Keratinocyte (primary cell): ENCODE data around the gene DNAJC11. TPM values are rescaled to one million over a fixed set of nuclear protein-coding genes. Genes with fewer than 3 reads are reported as not detected.

ENCODE experiments used
- DNase-seq: peaks from one replicate; pipeline ENCODE4 v3.0.0-alpha.2; 2011; ENCODE audit warnings: low read depth, missing footprints, low spot score
- FAIRE-seq: peaks from 2 replicates; lab custom pipeline; 2011; peaks lifted over from hg19 to GRCh38; lab: Jason Lieb, UNC
- H2AFZ ChIP-seq: 2 replicates; pipeline ENCODE4 v1.6.0; 2012; ENCODE audit warnings: low read length, control low read depth, inconsistent platforms; ENCODE audit not compliant: control insufficient read depth
- H3K27ac ChIP-seq: 2 replicates; pipeline ENCODE4 v1.5.1; 2011; ENCODE audit warnings: low read length; ENCODE audit not compliant: control insufficient read depth, insufficient read depth
- H3K27me3 ChIP-seq: 3 replicates; pipeline ENCODE4 v1.6.0; 2011; ENCODE audit warnings: low read length; ENCODE audit not compliant: control insufficient read depth, insufficient read depth; ENCODE audit errors: extremely low read depth
- H3K36me3 ChIP-seq, 2 experiments: 2 replicates in 1 of 2; 3 replicates in 1 of 2; pipeline ENCODE4 v1.5.1; 2011; ENCODE audit warnings: low read length in 2 of 2, mild to moderate bottlenecking in 1 of 2; ENCODE audit not compliant: control insufficient read depth in 2 of 2, insufficient read depth in 2 of 2; ENCODE audit errors: extremely low read depth in 1 of 2
- H3K4me1 ChIP-seq: 3 replicates; pipeline ENCODE4 v1.5.1; 2011; ENCODE audit warnings: low read length; ENCODE audit not compliant: control insufficient read depth, insufficient read depth; ENCODE audit errors: extremely low read depth
- H3K4me2 ChIP-seq: 3 replicates; pipeline ENCODE4 v1.6.0; 2011; ENCODE audit warnings: low read depth, low read length; ENCODE audit not compliant: control insufficient read depth, insufficient read depth; ENCODE audit errors: extremely low read depth
- H3K4me3 ChIP-seq, 3 experiments: fragments of 200-600 bp in 1 of 3; sonication (generic) in 1 of 3; 2 replicates in 2 of 3; 3 replicates in 1 of 3; pipeline ENCODE4 v1.5.1; 2011 to 2016; ENCODE audit warnings: low read length in 3 of 3, mild to moderate bottlenecking in 3 of 3, control low read depth in 2 of 3, inconsistent platforms in 1 of 3, low read depth in 1 of 3, mixed read lengths in 1 of 3, mixed run types in 1 of 3, moderate library complexity in 1 of 3; ENCODE audit not compliant: control insufficient read depth in 2 of 3, insufficient read depth in 2 of 3; ENCODE audit errors: extremely low read depth in 1 of 3
- H3K79me2 ChIP-seq: 2 replicates; pipeline ENCODE4 v1.6.0; 2012; ENCODE audit warnings: low read length; ENCODE audit not compliant: control insufficient read depth, insufficient read depth
- H3K9ac ChIP-seq: 3 replicates; pipeline ENCODE4 v1.6.0; 2011; ENCODE audit warnings: low read length; ENCODE audit not compliant: control insufficient read depth, insufficient read depth; ENCODE audit errors: extremely low read depth
- H3K9me1 ChIP-seq: 3 replicates; pipeline ENCODE4 v1.6.0; 2011; ENCODE audit warnings: low read length; ENCODE audit not compliant: control insufficient read depth, insufficient read depth; ENCODE audit errors: extremely low read depth
- H3K9me3 ChIP-seq: 2 replicates; pipeline ENCODE4 v1.5.1; 2012; ENCODE audit warnings: low read depth, low read length; ENCODE audit not compliant: control insufficient read depth
- H4K20me1 ChIP-seq: 3 replicates; pipeline ENCODE4 v1.6.0; 2011; ENCODE audit warnings: low read length; ENCODE audit not compliant: control insufficient read depth, insufficient read depth; ENCODE audit errors: extremely low read depth
- EZH2 ChIP-seq: IDR thresholded peaks from one replicate; pipeline ENCODE4 v1.6.1; 2012; ENCODE audit warnings: inconsistent platforms, mild to moderate bottlenecking, low read length, moderate library complexity
- dilution Hi-C: fragments of 300-500 bp; cut with MboI; formaldehyde crosslinking; loops from one replicate; pipeline ENCODE4 v1.7.0; 2020; ENCODE audit warnings: low sequenced_read_pairs; ENCODE audit not compliant: extremely low pct_ligation_motif_present
- polyA plus RNA-seq, 5 experiments: library from polyadenylated mRNA; depleted of rRNA in 3 of 5; stranded (reverse) in 3 of 5; stranded (forward) in 1 of 5; unstranded in 1 of 5; fragments of >200 nt; gene quantifications; 1 replicate in 1 of 5; 2 replicates in 3 of 5; 3 replicates in 1 of 5; pipeline versions ENCODE4 v1.2.1 to v1.2.3, GENCODE V29; 2011 to 2012; ENCODE audit warnings: missing spikeins in 2 of 5, low read depth in 1 of 5, low replicate concordance in 1 of 5
- TF ChIP-seq, protein P1 (sequence below), 3 experiments: IDR thresholded peaks in 1 of 3; conservative IDR thresholded peaks in 1 of 3; optimal IDR thresholded peaks in 1 of 3; 2 replicates in 2 of 3; 3 replicates in 1 of 3; pipeline versions ENCODE3 to v1.5.1; 2011; ENCODE audit warnings: low read length in 3 of 3, mild to moderate bottlenecking in 3 of 3, moderate library complexity in 2 of 3, control low read depth in 1 of 3, inconsistent platforms in 1 of 3; ENCODE audit not compliant: insufficient read depth in 2 of 3; ENCODE audit errors: extremely low read depth in 1 of 3

Gene DNAJC11
- polyA plus RNA-seq, 1 donor (not counting 4 experiments of a cell fraction or from before 2014, with no cell fraction given), result 40.8 TPM

DNA sequence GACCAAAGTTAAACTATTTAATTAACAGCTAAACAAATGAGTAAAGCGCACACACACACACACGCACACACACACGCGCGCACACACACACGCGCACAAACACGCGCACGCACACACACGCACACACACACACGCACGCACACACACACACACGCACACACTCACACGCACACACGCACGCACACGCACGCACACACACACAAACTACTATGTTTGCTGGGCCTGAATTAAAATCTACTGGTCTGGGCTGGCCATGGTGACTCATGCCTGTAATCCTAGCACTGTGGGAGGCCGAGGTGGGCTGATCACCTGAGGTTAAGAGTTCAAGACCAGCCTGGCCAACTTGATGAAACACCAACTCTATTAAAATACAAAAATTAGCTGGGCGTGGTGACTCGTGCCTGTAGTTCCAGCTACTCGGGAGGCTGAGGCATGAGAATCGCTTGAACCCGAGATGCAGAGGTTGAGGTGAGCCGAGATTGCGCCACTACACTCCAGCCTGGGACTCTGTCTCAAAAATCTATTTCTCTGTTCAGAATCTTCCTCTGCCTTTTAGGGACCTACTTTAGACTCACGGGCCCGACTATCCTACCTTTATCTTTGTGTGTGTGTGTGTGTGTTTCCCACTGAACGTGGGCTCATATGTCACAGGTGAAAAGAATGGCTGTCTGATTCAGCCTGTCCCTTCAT, 37.5 kb upstream of the DNAJC11 start:
- no peak overlapping the region for H3K4me3 ChIP-seq
- no peaks in the 10 kb centered on the region for H3K27me3 ChIP-seq
- no peak overlapping the region for H3K4me2 ChIP-seq
- H2AFZ ChIP-seq, result no peak overlapping the region
- H3K9ac ChIP-seq, result no peak overlapping the region
- no peaks in the 10 kb centered on the region for H3K79me2 ChIP-seq
- H3K4me1 ChIP-seq, result peaks cover 13% of the 10 kb centered on the region
- no peaks in the 10 kb centered on the region for H3K9me1 ChIP-seq
- H4K20me1 ChIP-seq, result no peaks in the 10 kb centered on the region
- DNase-seq (no peak), FAIRE-seq (no peak)
- no peak overlapping the region for H3K27ac ChIP-seq
- H3K36me3 ChIP-seq, result no peaks in the 10 kb centered on the region
- dilution Hi-C loops, result no loop called here
- no peaks in the 10 kb centered on the region for H3K9me3 ChIP-seq
- TF ChIP-seq, protein P1, sequence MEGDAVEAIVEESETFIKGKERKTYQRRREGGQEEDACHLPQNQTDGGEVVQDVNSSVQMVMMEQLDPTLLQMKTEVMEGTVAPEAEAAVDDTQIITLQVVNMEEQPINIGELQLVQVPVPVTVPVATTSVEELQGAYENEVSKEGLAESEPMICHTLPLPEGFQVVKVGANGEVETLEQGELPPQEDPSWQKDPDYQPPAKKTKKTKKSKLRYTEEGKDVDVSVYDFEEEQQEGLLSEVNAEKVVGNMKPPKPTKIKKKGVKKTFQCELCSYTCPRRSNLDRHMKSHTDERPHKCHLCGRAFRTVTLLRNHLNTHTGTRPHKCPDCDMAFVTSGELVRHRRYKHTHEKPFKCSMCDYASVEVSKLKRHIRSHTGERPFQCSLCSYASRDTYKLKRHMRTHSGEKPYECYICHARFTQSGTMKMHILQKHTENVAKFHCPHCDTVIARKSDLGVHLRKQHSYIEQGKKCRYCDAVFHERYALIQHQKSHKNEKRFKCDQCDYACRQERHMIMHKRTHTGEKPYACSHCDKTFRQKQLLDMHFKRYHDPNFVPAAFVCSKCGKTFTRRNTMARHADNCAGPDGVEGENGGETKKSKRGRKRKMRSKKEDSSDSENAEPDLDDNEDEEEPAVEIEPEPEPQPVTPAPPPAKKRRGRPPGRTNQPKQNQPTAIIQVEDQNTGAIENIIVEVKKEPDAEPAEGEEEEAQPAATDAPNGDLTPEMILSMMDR (optimal IDR thresholded peaks at IDR 0.05 in 1 of 3, IDR thresholded peaks at IDR 0.05 in 1 of 3, conservative IDR thresholded peaks at IDR 0.05 in 1 of 3; ENCODE audit: extremely low read depth in 1 of 3, insufficient read depth in 2 of 3, low read length in 3 of 3), result no peak
- no peak for TF ChIP-seq EZH2

DNA sequence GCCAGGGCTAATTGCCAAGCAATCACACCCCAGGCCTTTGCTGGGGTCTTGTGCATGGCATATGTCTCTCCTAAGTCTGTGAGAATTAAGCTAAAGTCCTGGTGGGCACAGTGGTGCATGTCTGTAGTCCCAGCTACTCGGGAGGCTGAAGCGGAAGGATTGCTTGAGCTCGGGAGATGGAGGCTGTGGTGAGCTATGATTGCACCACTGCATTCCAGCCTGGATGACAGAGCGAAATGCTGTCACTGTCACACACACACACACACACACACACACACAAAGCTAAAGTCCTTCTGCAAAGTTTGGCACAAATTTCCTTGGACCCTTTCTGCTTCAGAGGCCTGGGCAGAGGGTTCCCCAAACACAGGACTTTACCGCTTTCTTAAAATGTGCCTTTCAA, 31.3 kb upstream of the DNAJC11 start:
- no peak overlapping the region for H3K9ac ChIP-seq
- no peak overlapping the region for H3K4me3 ChIP-seq
- H3K4me2 ChIP-seq, result no peak overlapping the region
- H3K4me1 ChIP-seq, result peaks cover 2% of the 10 kb centered on the region
- no peaks in the 10 kb centered on the region for H4K20me1 ChIP-seq
- DNase-seq (no peak), FAIRE-seq (no peak)
- H3K79me2 ChIP-seq, result no peaks in the 10 kb centered on the region
- no peaks in the 10 kb centered on the region for H3K36me3 ChIP-seq
- no peaks in the 10 kb centered on the region for H3K9me1 ChIP-seq
- H3K9me3 ChIP-seq, result no peaks in the 10 kb centered on the region
- no peak overlapping the region for H2AFZ ChIP-seq
- H3K27me3 ChIP-seq, result no peaks in the 10 kb centered on the region
- no peak for TF ChIP-seq EZH2
- TF ChIP-seq, protein P1 (optimal IDR thresholded peaks at IDR 0.05 in 1 of 3, IDR thresholded peaks at IDR 0.05 in 1 of 3, conservative IDR thresholded peaks at IDR 0.05 in 1 of 3; ENCODE audit: extremely low read depth in 1 of 3, insufficient read depth in 2 of 3, low read length in 3 of 3), result no peak
- dilution Hi-C loops, result no loop called here
- no peak overlapping the region for H3K27ac ChIP-seq
